GM21515 (cell line): ENCODE measurements around the gene CTNNB1.

Experiments
- ATAC-seq: cut with Tn5 transposase; IDR thresholded peaks from one replicate; pipeline ENCODE4 v1.9.1; 2021; ENCODE audit not compliant: unreplicated experiment

Gene CTNNB1

GRCh38 chr3:41213588-41213987 is 14.3 kb downstream of the CTNNB1 start:
- ATAC-seq = no peak

GRCh38 chr3:41216422-41216821 is 17.1 kb downstream of the CTNNB1 start:
- ATAC-seq = no peak

DNA sequence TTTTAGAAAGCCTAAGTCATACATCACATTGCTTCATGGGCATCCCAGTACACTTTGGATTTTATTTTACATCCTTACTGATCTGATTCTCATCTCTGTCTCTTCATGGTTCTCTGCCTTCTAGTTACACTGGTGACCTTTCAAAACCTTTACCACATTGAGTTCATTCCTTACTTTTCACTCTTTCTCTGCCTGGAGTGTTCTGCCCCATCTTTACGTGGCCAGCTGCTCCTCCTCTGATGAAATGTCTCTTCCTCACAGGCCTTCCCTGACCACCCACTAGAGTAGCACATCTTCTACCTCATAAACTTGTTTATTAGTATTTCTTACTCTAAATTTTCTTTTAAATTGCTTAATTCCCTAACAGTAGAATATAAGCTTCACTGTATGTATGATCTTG is 17.7 kb downstream of the CTNNB1 start:
- no peak for ATAC-seq

GRCh38 chr3:41219424-41219823 is 20.1 kb downstream of the CTNNB1 start:
- no peak for ATAC-seq

- ATAC-seq = no peak
Observed at GRCh38 chr3:41220906-41221677, 21.8 kb downstream of the CTNNB1 start.

DNA sequence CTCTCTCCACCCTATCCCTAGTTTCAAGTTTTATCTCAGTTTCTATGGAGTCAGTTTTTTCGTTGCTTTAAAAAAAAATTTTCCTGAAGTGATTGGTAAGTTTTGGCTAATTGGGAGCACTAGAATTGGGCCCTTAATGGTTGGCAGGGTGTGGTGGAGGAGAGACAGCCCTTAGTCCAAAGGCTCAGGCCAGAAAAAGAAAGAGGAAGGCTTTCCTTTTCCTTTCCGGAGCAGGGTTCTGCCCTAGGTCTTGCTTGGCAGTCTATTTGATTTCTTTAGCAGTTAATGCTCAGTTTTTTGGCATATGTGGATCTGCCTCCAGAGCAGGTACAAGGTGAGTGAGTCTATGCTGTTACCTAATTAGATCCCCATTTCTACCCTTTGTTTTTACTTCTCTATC is 22.7 kb downstream of the CTNNB1 start:
- ATAC-seq = no peak

- no peak for ATAC-seq
Observed at GRCh38 chr3:41222501-41222900, 23.2 kb downstream of the CTNNB1 start.

DNA sequence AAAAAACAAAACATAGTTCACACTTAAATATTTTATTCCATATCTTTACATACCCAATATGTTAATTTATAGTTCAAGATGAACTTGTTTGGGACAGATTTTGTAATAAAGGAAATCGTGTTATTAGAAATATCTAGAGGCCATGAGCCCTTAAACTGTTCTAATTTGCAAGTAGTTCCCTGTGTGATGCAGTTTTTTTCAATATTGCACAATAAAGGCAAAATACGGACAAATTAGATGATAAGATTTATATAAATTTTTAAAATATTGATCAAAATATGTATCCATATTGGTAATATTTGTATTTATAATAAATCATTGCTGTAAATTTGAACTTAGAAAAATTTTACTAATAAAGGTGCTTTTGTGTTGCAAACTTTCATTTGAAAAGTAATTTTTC is 23.8 kb downstream of the CTNNB1 start:
- no peak for ATAC-seq

GRCh38 chr3:41223691-41224090 is 24.4 kb downstream of the CTNNB1 start:
- no peak for ATAC-seq

DNA sequence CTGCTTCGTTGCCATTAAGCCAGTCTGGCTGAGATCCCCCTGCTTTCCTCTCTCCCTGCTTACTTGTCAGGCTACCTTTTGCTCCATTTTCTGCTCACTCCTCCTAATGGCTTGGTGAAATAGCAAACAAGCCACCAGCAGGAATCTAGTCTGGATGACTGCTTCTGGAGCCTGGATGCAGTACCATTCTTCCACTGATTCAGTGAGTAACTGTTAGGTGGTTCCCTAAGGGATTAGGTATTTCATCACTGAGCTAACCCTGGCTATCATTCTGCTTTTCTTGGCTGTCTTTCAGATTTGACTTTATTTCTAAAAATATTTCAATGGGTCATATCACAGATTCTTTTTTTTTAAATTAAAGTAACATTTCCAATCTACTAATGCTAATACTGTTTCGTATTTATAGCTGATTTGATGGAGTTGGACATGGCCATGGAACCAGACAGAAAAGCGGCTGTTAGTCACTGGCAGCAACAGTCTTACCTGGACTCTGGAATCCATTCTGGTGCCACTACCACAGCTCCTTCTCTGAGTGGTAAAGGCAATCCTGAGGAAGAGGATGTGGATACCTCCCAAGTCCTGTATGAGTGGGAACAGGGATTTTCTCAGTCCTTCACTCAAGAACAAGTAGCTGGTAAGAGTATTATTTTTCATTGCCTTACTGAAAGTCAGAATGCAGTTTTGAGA is 25.0 kb downstream of the CTNNB1 start:
- ATAC-seq = no peak

- no peak for ATAC-seq
Observed at GRCh38 chr3:41234823-41235721, 35.8 kb downstream of the CTNNB1 start.

DNA sequence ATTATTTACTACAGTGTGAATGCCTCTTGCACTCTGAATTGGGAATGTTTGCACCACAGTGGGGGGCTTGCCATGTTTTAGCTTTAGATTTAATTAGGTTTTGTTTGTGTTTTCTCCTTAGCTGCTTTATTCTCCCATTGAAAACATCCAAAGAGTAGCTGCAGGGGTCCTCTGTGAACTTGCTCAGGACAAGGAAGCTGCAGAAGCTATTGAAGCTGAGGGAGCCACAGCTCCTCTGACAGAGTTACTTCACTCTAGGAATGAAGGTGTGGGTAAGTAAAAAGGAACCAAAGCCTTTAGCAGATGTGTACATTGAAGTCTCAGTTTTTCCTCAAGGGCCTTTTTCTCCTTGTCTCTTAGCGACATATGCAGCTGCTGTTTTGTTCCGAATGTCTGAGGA is 36.9 kb downstream of the CTNNB1 start:
- no peak for ATAC-seq

DNA sequence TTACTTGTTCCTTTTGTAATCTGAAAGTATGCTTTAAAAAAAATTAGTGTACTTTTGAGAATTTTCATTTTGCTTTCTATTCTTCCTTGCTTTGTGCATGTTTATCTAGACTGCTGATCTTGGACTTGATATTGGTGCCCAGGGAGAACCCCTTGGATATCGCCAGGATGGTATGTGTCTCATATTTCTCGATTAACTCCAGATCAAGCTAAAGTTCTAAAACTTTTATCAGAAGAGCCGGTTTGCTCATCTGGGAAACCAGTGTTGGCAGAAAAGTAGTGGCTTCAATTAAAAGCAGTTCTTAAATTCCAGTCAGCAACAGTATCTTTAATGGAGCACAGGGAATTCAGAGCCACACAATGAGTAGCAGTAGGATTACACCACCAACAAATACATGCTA is 38.6 kb downstream of the CTNNB1 start:
- ATAC-seq = no peak

GRCh38 chr3:41239587-41239986 is 40.3 kb downstream of the CTNNB1 start:
- ATAC-seq = no peak

DNA sequence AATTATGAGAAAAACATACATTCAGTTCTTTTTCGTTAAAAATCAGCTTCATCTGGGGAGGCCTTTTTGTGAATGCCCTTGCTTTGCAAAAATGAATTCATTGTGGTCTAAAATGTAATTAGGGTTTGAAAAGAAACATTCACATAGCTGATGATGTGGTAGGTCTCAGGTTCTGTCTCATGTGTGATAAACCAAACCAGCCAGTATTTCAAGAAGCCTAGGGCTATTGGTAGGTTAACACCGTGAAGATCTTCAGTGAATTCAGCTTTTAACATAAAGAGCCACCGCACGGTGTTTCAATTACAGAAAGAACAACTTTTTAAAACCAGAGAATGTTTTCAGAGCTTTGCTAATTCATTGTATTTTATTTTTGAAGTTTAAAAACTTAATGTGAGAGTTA is 41.9 kb downstream of the CTNNB1 start:
- no peak for ATAC-seq

- ATAC-seq = no peak
Observed at GRCh38 chr3:41241800-41242571, 42.7 kb downstream of the CTNNB1 start.

- ATAC-seq = no peak
Observed at GRCh38 chr3:41243183-41243582, 43.9 kb downstream of the CTNNB1 start.

DNA sequence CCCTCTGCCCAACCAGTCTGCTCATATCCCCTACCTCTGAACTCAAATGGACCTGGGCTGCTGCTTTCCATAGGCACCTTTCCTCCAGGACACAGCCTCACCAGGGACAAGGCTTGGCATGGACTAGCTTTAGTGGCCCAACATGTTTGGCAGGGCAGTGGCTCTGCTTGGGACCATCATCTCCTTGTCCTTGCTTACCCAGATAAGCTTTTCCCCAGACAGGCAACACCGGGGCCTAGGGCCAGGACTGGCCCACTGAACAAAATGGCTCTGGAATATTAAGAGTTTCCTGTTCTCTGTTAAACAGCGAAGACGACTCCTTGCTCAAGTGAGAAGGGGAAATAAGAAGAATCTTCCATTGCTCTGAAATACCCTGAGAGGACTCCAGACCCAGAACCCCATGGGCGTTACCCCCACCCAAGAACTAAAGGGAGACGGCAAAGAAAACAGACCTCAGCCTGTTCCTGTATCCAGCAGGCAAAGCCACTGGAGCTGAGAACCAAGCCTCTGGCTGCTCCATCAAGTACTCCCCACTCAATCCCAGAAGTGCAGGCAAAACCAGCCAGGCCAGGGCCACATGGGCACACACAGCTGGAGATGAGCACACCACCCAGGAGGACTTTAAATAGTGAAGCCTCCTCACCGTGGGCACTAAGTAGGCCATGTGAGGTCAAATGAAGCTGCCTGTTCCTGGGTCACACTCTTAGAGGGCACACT is 45.5 kb downstream of the CTNNB1 start:
- ATAC-seq = no peak

- ATAC-seq = no peak
Observed at GRCh38 chr3:41247055-41248004, 48.0 kb downstream of the CTNNB1 start.
